ENCODE results near the gene SLC35E2B.
A peak's percentile ranks its signal among the peaks of the same experiment; 100 is the strongest.
"Not testable (repeated sequence)": the region's sequence is repeated elsewhere in the genome, so short reads cannot be mapped to it uniquely, and the experiment has no call there.

SLC35E2B gene

GRCh38 chr1:1724035-1724864, 31.7 kb upstream of the SLC35E2B start, which contains the start of gene CDK11A:
Gene CDK11A (minus strand): TSS chr1:1724357. CDS start chr1:1722818, 1,539 bp downstream.
- TF ChIP-seq POLR2AphosphoS5 (IDR thresholded peaks at IDR 0.05; ENCODE audit: borderline replicate concordance, low read depth, low read length), result peak; percentile 57
- H3K4me3 ChIP-seq, result peak within 1 kb of the TSS; percentile 82
- H3K27ac ChIP-seq, result peak within 1 kb of the TSS; percentile 85
- not testable (repeated sequence) for H3K9me3 ChIP-seq (ENCODE audit: low read depth, low read length)
- H3K36me3 ChIP-seq (ENCODE audit: insufficient read depth, low read length), result peaks cover 14% of the 10 kb centered on the region; the same call in 1 of the 2 replicates
- DNase-seq (ENCODE audit: low read depth, low spot score), result peak; percentile 100
- H3K9ac ChIP-seq (ENCODE audit: insufficient read length), result peak within 1 kb of the TSS; percentile 81

- TF ChIP-seq EZH2 (IDR thresholded peaks at IDR 0.05) (no peak), POLR2AphosphoS5 (IDR thresholded peaks at IDR 0.05; ENCODE audit: borderline replicate concordance, low read depth, low read length) (no peak)
- peaks cover 21% of the 10 kb centered on the region; the same call in 1 of the 2 replicates for H3K36me3 ChIP-seq (ENCODE audit: insufficient read depth, low read length)
- no peak overlapping the region for H3K4me3 ChIP-seq
- no peak overlapping the region for H3K9ac ChIP-seq (ENCODE audit: insufficient read length)
- H3K9me3 ChIP-seq (ENCODE audit: low read depth, low read length), result no peaks in the 10 kb centered on the region
- no peak for DNase-seq (ENCODE audit: low read depth, low spot score)
- H3K27ac ChIP-seq, result no peak overlapping the region
Observed at GRCh38 chr1:1721201-1721600, 28.6 kb upstream of the SLC35E2B start.

- peaks cover 15% of the 10 kb centered on the region; the same call in 1 of the 2 replicates for H3K36me3 ChIP-seq (ENCODE audit: insufficient read depth, low read length)
- H3K9ac ChIP-seq (ENCODE audit: insufficient read length); H3K27ac ChIP-seq; H3K4me3 ChIP-seq; H3K9me3 ChIP-seq (ENCODE audit: low read depth, low read length); DNase-seq (ENCODE audit: low read depth, low spot score): not testable (repeated sequence)
Observed at GRCh38 chr1:1715109-1715883, 22.7 kb upstream of the SLC35E2B start.

- H3K9ac ChIP-seq (ENCODE audit: insufficient read length); H3K4me3 ChIP-seq; H3K27ac ChIP-seq; H3K36me3 ChIP-seq (ENCODE audit: insufficient read depth, low read length); H3K9me3 ChIP-seq (ENCODE audit: low read depth, low read length); DNase-seq (ENCODE audit: low read depth, low spot score): not testable (repeated sequence)
Observed at GRCh38 chr1:1707897-1708296, 15.3 kb upstream of the SLC35E2B start.

GRCh38 chr1:1707241-1707640, 14.6 kb upstream of the SLC35E2B start:
- H3K9ac ChIP-seq (ENCODE audit: insufficient read length); H3K9me3 ChIP-seq (ENCODE audit: low read depth, low read length); H3K27ac ChIP-seq; H3K36me3 ChIP-seq (ENCODE audit: insufficient read depth, low read length); DNase-seq (ENCODE audit: low read depth, low spot score); H3K4me3 ChIP-seq: not testable (repeated sequence)

GRCh38 chr1:1705623-1706022, 13.0 kb upstream of the SLC35E2B start:
- H3K9me3 ChIP-seq (ENCODE audit: low read depth, low read length); H3K9ac ChIP-seq (ENCODE audit: insufficient read length); H3K4me3 ChIP-seq; H3K36me3 ChIP-seq (ENCODE audit: insufficient read depth, low read length); DNase-seq (ENCODE audit: low read depth, low spot score); H3K27ac ChIP-seq: not testable (repeated sequence)

GRCh38 chr1:1704284-1704957, 11.8 kb upstream of the SLC35E2B start:
- H3K4me3 ChIP-seq; H3K27ac ChIP-seq; H3K9ac ChIP-seq (ENCODE audit: insufficient read length); DNase-seq (ENCODE audit: low read depth, low spot score); H3K36me3 ChIP-seq (ENCODE audit: insufficient read depth, low read length); H3K9me3 ChIP-seq (ENCODE audit: low read depth, low read length): not testable (repeated sequence)

- no peak overlapping the region for H3K9ac ChIP-seq (ENCODE audit: insufficient read length)
- no peak overlapping the region for H3K27ac ChIP-seq
- no peak overlapping the region for H3K4me3 ChIP-seq
- DNase-seq (ENCODE audit: low read depth, low spot score), result no peak
- H3K36me3 ChIP-seq (ENCODE audit: insufficient read depth, low read length), result no peaks in the 10 kb centered on the region
- TF ChIP-seq EZH2 (IDR thresholded peaks at IDR 0.05), result no peak
- no peak for TF ChIP-seq FOXP2 (optimal IDR thresholded peaks at IDR 0.05; ENCODE audit: control extremely low read depth, extremely low read length, insufficient read depth)
- TF ChIP-seq POLR2AphosphoS5 (IDR thresholded peaks at IDR 0.05; ENCODE audit: borderline replicate concordance, low read depth, low read length), result no peak
- H3K9me3 ChIP-seq (ENCODE audit: low read depth, low read length), result no peaks in the 10 kb centered on the region
Observed at GRCh38 chr1:1703796-1704195, 11.2 kb upstream of the SLC35E2B start.

- H3K9ac ChIP-seq (ENCODE audit: insufficient read length), result not testable (repeated sequence)
Observed at GRCh38 chr1:1702506-1702905, 9.9 kb upstream of the SLC35E2B start.

GRCh38 chr1:1700557-1700956, 8.0 kb upstream of the SLC35E2B start:
- not testable (repeated sequence) for H3K9ac ChIP-seq (ENCODE audit: insufficient read length); H3K27ac ChIP-seq; H3K9me3 ChIP-seq (ENCODE audit: low read depth, low read length); DNase-seq (ENCODE audit: low read depth, low spot score); H3K36me3 ChIP-seq (ENCODE audit: insufficient read depth, low read length); H3K4me3 ChIP-seq

More at GRCh38 chr1:1702506-1702905, 9.9 kb upstream of the SLC35E2B start:
- not testable (repeated sequence) for DNase-seq (ENCODE audit: low read depth, low spot score); H3K9me3 ChIP-seq (ENCODE audit: low read depth, low read length); H3K36me3 ChIP-seq (ENCODE audit: insufficient read depth, low read length); H3K27ac ChIP-seq; H3K4me3 ChIP-seq

GRCh38 chr1:1700067-1700466, 7.5 kb upstream of the SLC35E2B start:
- H3K36me3 ChIP-seq (ENCODE audit: insufficient read depth, low read length); H3K9ac ChIP-seq (ENCODE audit: insufficient read length); H3K9me3 ChIP-seq (ENCODE audit: low read depth, low read length); H3K27ac ChIP-seq; H3K4me3 ChIP-seq; DNase-seq (ENCODE audit: low read depth, low spot score): not testable (repeated sequence)

GRCh38 chr1:1699061-1699460, 6.5 kb upstream of the SLC35E2B start:
- not testable (repeated sequence) for H3K27ac ChIP-seq; H3K9ac ChIP-seq (ENCODE audit: insufficient read length); H3K9me3 ChIP-seq (ENCODE audit: low read depth, low read length); H3K4me3 ChIP-seq; DNase-seq (ENCODE audit: low read depth, low spot score); H3K36me3 ChIP-seq (ENCODE audit: insufficient read depth, low read length)

All from SK-N-MC (cell line).